IPS-20b (cell line): Measurements from ENCODE around the gene MTERF1.
"Not testable (repeated sequence)": the region's sequence is repeated elsewhere in the genome, so short reads cannot be mapped to it uniquely, and the experiment has no call there.

ENCODE experiments used
- H3K27ac ChIP-seq: one replicate; pipeline ENCODE4 v1.5.1; 2013; ENCODE audit warnings: low read length
- H3K27me3 ChIP-seq: 2 replicates; pipeline ENCODE4 v1.6.1; 2013; ENCODE audit warnings: mild to moderate bottlenecking, low read length, inconsistent platforms; ENCODE audit not compliant: insufficient read depth
- H3K36me3 ChIP-seq: 2 replicates; pipeline ENCODE4 v1.6.1; 2013; ENCODE audit warnings: low read depth, mild to moderate bottlenecking, inconsistent platforms, low read length, moderate library complexity; ENCODE audit not compliant: insufficient read depth
- H3K4me1 ChIP-seq: 2 replicates; pipeline ENCODE4 v1.6.1; 2013; ENCODE audit warnings: mild to moderate bottlenecking, control low read depth, inconsistent platforms, low read length, moderate library complexity; ENCODE audit not compliant: insufficient read depth
- H3K4me3 ChIP-seq: 2 replicates; pipeline ENCODE4 v1.5.1; 2013; ENCODE audit warnings: mild to moderate bottlenecking, low read length, inconsistent platforms
- H3K9ac ChIP-seq: 2 replicates; pipeline ENCODE4 v1.6.1; 2013; ENCODE audit warnings: low read depth, mild to moderate bottlenecking, inconsistent platforms, low read length, moderate library complexity
- H3K9me3 ChIP-seq: 2 replicates; pipeline ENCODE4 v1.6.1; 2013; ENCODE audit warnings: mild to moderate bottlenecking, low read depth, low read length, inconsistent platforms; ENCODE audit not compliant: insufficient read depth

The MTERF1 gene

GRCh38 chr7:91876391-91877133, 3.9 kb downstream of the MTERF1 start:
- Histone ChIP-seq H3K36me3 (peaks cover 33% of the 10 kb centered on the region), H3K9me3 (no peaks in the 10 kb centered on the region), H3K27ac (no peak overlapping the region), H3K9ac (no peak overlapping the region), H3K4me3 (no peak overlapping the region), H3K4me1 (0 out of 2 replicates have a peak, but pooled peaks cover 5% of the 10 kb centered on the region), H3K27me3 (no peaks in the 10 kb centered on the region)

- Histone ChIP-seq H3K9me3 (no peaks in the 10 kb centered on the region), H3K4me1 (0 out of 2 replicates have a peak, but pooled peaks cover 5% of the 10 kb centered on the region), H3K4me3 (no peak overlapping the region), H3K27ac (no peak overlapping the region), H3K27me3 (no peaks in the 10 kb centered on the region), H3K36me3 (peaks cover 33% of the 10 kb centered on the region), H3K9ac (no peak overlapping the region)
Measured at GRCh38 chr7:91875851-91876250, 4.7 kb downstream of the MTERF1 start.

GRCh38 chr7:91872928-91873327, 7.6 kb downstream of the MTERF1 start:
- no peak overlapping the region for H3K27ac ChIP-seq
- no peaks in the 10 kb centered on the region for H3K9me3 ChIP-seq
- no peaks in the 10 kb centered on the region for H3K4me1 ChIP-seq
- no peaks in the 10 kb centered on the region for H3K27me3 ChIP-seq
- no peak overlapping the region for H3K9ac ChIP-seq
- H3K4me3 ChIP-seq: no peak overlapping the region
- peaks cover 33% of the 10 kb centered on the region for H3K36me3 ChIP-seq

- no peaks in the 10 kb centered on the region for H3K9me3 ChIP-seq
- H3K36me3 ChIP-seq: peaks cover 26% of the 10 kb centered on the region
- H3K4me3 ChIP-seq: no peak overlapping the region
- H3K4me1 ChIP-seq: no peaks in the 10 kb centered on the region
- H3K9ac ChIP-seq: no peak overlapping the region
- no peak overlapping the region for H3K27ac ChIP-seq
- H3K27me3 ChIP-seq: no peaks in the 10 kb centered on the region
Measured at GRCh38 chr7:91872069-91872468, 8.4 kb downstream of the MTERF1 start.

GRCh38 chr7:91869661-91870060, 10.8 kb downstream of the MTERF1 start:
- no peaks in the 10 kb centered on the region for H3K27me3 ChIP-seq
- peaks cover 20% of the 10 kb centered on the region for H3K36me3 ChIP-seq
- H3K27ac ChIP-seq: no peak overlapping the region
- no peaks in the 10 kb centered on the region for H3K4me1 ChIP-seq
- H3K4me3 ChIP-seq: no peak overlapping the region
- no peaks in the 10 kb centered on the region for H3K9me3 ChIP-seq
- H3K9ac ChIP-seq: no peak overlapping the region

GRCh38 chr7:91866599-91867148, 13.8 kb downstream of the MTERF1 start:
- Histone ChIP-seq H3K36me3 (no peaks in the 10 kb centered on the region), H3K9ac (no peak overlapping the region), H3K4me3 (no peak overlapping the region), H3K27ac (no peak overlapping the region), H3K27me3 (no peaks in the 10 kb centered on the region), H3K9me3 (no peaks in the 10 kb centered on the region), H3K4me1 (no peaks in the 10 kb centered on the region)

GRCh38 chr7:91865511-91865910, 15.0 kb downstream of the MTERF1 start:
- Histone ChIP-seq H3K4me1 (no peaks in the 10 kb centered on the region), H3K27me3 (no peaks in the 10 kb centered on the region), H3K36me3 (no peaks in the 10 kb centered on the region), H3K9me3 (no peaks in the 10 kb centered on the region), H3K27ac (no peak overlapping the region), H3K4me3 (no peak overlapping the region), H3K9ac (no peak overlapping the region)

- not testable (repeated sequence) for H3K4me1 ChIP-seq, H3K9me3 ChIP-seq, H3K36me3 ChIP-seq, H3K4me3 ChIP-seq, H3K27ac ChIP-seq, H3K9ac ChIP-seq, H3K27me3 ChIP-seq
Measured at GRCh38 chr7:91864604-91865003, 15.9 kb downstream of the MTERF1 start.

- no peaks in the 10 kb centered on the region for H3K9me3 ChIP-seq
Measured at GRCh38 chr7:91864070-91864469, 16.4 kb downstream of the MTERF1 start.

GRCh38 chr7:91852263-91852741, 28.2 kb downstream of the MTERF1 start:
- Histone ChIP-seq H3K27me3 (no peaks in the 10 kb centered on the region), H3K4me3 (no peak overlapping the region), H3K9ac (no peak overlapping the region), H3K27ac (no peak overlapping the region), H3K9me3 (peaks cover 4% of the 10 kb centered on the region; the same call in 1 of the 2 replicates), H3K4me1 (no peaks in the 10 kb centered on the region), H3K36me3 (no peaks in the 10 kb centered on the region)

More at GRCh38 chr7:91864070-91864469, 16.4 kb downstream of the MTERF1 start:
- Histone ChIP-seq H3K36me3 (no peaks in the 10 kb centered on the region), H3K4me1 (no peaks in the 10 kb centered on the region), H3K27ac (no peak overlapping the region), H3K4me3 (no peak overlapping the region), H3K9ac (no peak overlapping the region), H3K27me3 (no peaks in the 10 kb centered on the region)

- no peaks in the 10 kb centered on the region for H3K4me1 ChIP-seq
- no peak overlapping the region for H3K9ac ChIP-seq
- H3K27me3 ChIP-seq: no peaks in the 10 kb centered on the region
- no peak overlapping the region for H3K27ac ChIP-seq
- H3K4me3 ChIP-seq: no peak overlapping the region
- H3K36me3 ChIP-seq: no peaks in the 10 kb centered on the region
- peaks cover 4% of the 10 kb centered on the region; the same call in 1 of the 2 replicates for H3K9me3 ChIP-seq
Measured at GRCh38 chr7:91850455-91850854, 30.0 kb downstream of the MTERF1 start.
